Erythroblast (primary cell): ENCODE measurements around the gene UBE2K.

Source experiments
- GATA1 ChIP-seq: IDR thresholded peaks from 2 replicates; pipeline ENCODE4 v1.6.1; 2011; ENCODE audit warnings: low read depth, mild to moderate bottlenecking, control low read depth, low read length, moderate library complexity
- POLR2A ChIP-seq: IDR thresholded peaks from 2 replicates; pipeline ENCODE4 v1.6.1; 2011; ENCODE audit warnings: mild to moderate bottlenecking, low read length

DNA sequence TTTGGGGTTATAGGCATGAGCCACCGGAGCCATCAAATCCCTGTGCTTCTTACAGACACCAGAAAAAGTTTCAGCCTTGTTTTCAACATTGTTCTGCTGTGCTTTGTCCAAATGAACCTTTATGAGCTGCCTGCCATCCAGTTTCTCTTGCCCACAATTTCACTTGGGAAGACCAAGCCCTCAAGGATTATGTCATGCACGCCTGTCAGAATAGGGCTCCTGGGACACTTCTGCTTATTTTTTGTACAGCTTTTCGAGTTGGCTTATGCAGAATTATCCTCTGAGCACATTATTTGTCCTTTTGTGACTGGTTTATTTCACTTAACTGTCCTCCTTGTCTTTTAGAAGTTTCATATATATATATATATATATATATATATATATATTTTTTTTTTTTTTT, 16.2 kb downstream of the UBE2K start:
- TF ChIP-seq POLR2A (no peak), GATA1 (no peak)
